Endometrial microvascular endothelial cells (primary cell): ENCODE measurements around the gene NUP188. TPM values are rescaled to one million over a fixed set of nuclear protein-coding genes. Genes with fewer than 3 reads are reported as not detected.

Source experiments
- in situ Hi-C: cut with HindIII; loops from 2 replicates; pipeline ENCODE4 v1.10.0; 2017; ENCODE audit warnings: low sequenced_read_pairs, low pct_unique_long_range_greater_than_20kb; ENCODE audit errors: inconsistent ontology term
- total RNA-seq: library from RNA; depleted of rRNA; stranded (reverse); fragments of >200 nt; gene quantifications from one replicate; pipeline ENCODE4 v1.2.3, GENCODE V29; 2015; ENCODE audit errors: inconsistent ontology term

Gene NUP188
- total RNA-seq, 1 donor from 2014 or later: 49.2 TPM

GRCh38 chr9:128913995-128914772 lies 33.3 kb upstream of the NUP188 start:
- in situ Hi-C loops: no loop called here

- in situ Hi-C loops: no loop called here
Observed at GRCh38 chr9:128916204-128916603, 31.3 kb upstream of the NUP188 start.

GRCh38 chr9:128916745-128917144 lies 30.8 kb upstream of the NUP188 start:
- in situ Hi-C loops: no loop called here

GRCh38 chr9:128917151-128917849 lies 30.2 kb upstream of the NUP188 start:
- in situ Hi-C loops: no loop called here

GRCh38 chr9:128918921-128919320 lies 28.6 kb upstream of the NUP188 start:
- in situ Hi-C loops: no loop called here

GRCh38 chr9:128919402-128920089 lies 28.0 kb upstream of the NUP188 start:
- in situ Hi-C loops: no loop called here

- in situ Hi-C loops: no loop called here
Observed at GRCh38 chr9:128920381-128921058, 27.0 kb upstream of the NUP188 start, which contains the start of gene PHYHD1. Gene PHYHD1 (plus strand): TSS chr9:128920982. CDS start chr9:128922324, 1,342 bp downstream.

GRCh38 chr9:128921881-128922763 lies 25.4 kb upstream of the NUP188 start:
- in situ Hi-C loops: no loop called here

- in situ Hi-C loops: no loop called here
Observed at GRCh38 chr9:128923493-128923883, 24.0 kb upstream of the NUP188 start.

- in situ Hi-C loops: no loop called here
Observed at GRCh38 chr9:128927731-128928411, 19.6 kb upstream of the NUP188 start.

GRCh38 chr9:128928624-128929023 lies 18.9 kb upstream of the NUP188 start:
- in situ Hi-C loops: no loop called here

- in situ Hi-C loops: no loop called here
Observed at GRCh38 chr9:128929560-128929959, 17.9 kb upstream of the NUP188 start.

GRCh38 chr9:128933731-128934130 lies 13.8 kb upstream of the NUP188 start:
- in situ Hi-C loops: no loop called here

GRCh38 chr9:128936171-128936865 lies 11.2 kb upstream of the NUP188 start:
- in situ Hi-C loops: no loop called here

GRCh38 chr9:128937310-128938165 lies 10.0 kb upstream of the NUP188 start:
- in situ Hi-C loops: no loop called here

GRCh38 chr9:128940271-128940921 lies 7.1 kb upstream of the NUP188 start:
- in situ Hi-C loops: no loop called here
